ENCODE results near the gene CSRNP2. TPM values are rescaled to one million over a fixed set of nuclear protein-coding genes. Genes with fewer than 3 reads are reported as not detected.
A peak's percentile ranks its signal among the peaks of the same experiment; 100 is the strongest.

CSRNP2 gene
- total RNA-seq, 3 donors from 2014 or later (not counting 1 experiment from before 2014, with no cell fraction given), result 21.3 to 31.7 (median 25.1) TPM

DNA sequence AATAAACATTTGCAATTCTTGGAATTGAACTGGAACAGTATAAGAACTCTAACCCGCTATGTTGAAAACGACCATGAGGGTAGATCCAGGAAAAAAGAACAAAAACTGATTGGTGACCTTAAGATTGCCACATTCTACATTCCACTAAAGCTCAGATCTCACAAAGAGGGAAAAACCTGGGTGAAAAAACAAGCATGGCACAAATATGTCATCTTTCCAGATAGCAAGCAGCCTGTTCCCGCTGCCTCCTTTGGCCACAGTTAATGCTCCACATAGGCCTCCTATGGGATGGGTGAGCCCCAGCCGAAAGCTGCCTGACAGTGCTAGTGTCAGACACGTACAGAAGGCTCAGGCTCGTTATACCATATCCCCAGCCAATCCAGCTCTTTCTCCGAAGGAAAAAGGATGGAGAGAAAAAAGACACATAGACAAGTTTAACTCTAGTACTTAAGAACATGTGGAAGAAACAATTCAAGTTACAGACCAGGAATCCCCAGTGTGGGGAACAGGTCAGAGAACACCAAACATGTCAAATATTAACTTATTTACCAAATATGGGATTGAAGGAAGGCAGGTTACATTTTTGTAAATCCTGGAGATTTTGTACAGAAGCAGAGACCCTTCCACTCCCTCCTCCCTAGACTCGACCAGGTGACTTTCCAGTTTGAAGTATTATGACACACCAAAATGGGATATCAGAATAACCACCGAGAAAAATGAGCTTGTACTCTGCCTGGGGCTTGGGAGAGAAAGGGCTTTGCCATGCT is 20.6 kb downstream of the CSRNP2 start:
- Histone ChIP-seq H3K27ac (ENCODE audit: low read length) (no peak overlapping the region), H3K9me3 (ENCODE audit: control insufficient read depth, insufficient read depth, low read length) (no peaks in the 10 kb centered on the region), H3K36me3 (ENCODE audit: control insufficient read depth, insufficient read depth, low read length) (peaks cover 77% of the 10 kb centered on the region), H3K4me1 (ENCODE audit: control insufficient read depth, insufficient read depth, low read length) (no peaks in the 10 kb centered on the region), H3K27me3 (ENCODE audit: control insufficient read depth, insufficient read depth, low read length) (no peaks in the 10 kb centered on the region), H3K4me3 (ENCODE audit: low read length) (no peak overlapping the region)
- H3K9me3 Mint-ChIP-seq, result no peaks in the 10 kb centered on the region
- ATAC-seq, result no peak
- H3K36me3 Mint-ChIP-seq, result no peaks in the 10 kb centered on the region
- no peak overlapping the region for H3K4me3 Mint-ChIP-seq
- DNase-seq, result no peak
- TF ChIP-seq CTCF (IDR thresholded peaks at IDR 0.05), result no peak
- no peaks in the 10 kb centered on the region for H3K27me3 Mint-ChIP-seq (ENCODE audit: low read depth in 2 of 2)
- intact Hi-C loops (cut with micrococcal nuclease), result no loop called here
- 96% methylated on average over 9 of the region's 9 CpGs for WGBS (ENCODE audit: insufficient coverage)
- H3K4me1 Mint-ChIP-seq, result no peaks in the 10 kb centered on the region
- H3K27ac Mint-ChIP-seq, result peak overlapping the region; percentile 18 to 27

- TF ChIP-seq CTCF (IDR thresholded peaks at IDR 0.05), result no peak
- H3K9me3 ChIP-seq (ENCODE audit: control insufficient read depth, insufficient read depth, low read length), result no peaks in the 10 kb centered on the region
- Mint-ChIP-seq H3K27ac (peak overlapping the region in 1 of 2 donors; percentile 27), H3K4me1 (no peaks in the 10 kb centered on the region), H3K36me3 (no peaks in the 10 kb centered on the region), H3K9me3 (no peaks in the 10 kb centered on the region), H3K4me3 (no peak overlapping the region), H3K27me3 (ENCODE audit: low read depth in 2 of 2) (no peaks in the 10 kb centered on the region)
- H3K36me3 ChIP-seq (ENCODE audit: control insufficient read depth, insufficient read depth, low read length), result peaks cover 76% of the 10 kb centered on the region
- H3K4me1 ChIP-seq (ENCODE audit: control insufficient read depth, insufficient read depth, low read length), result no peaks in the 10 kb centered on the region
- no peak overlapping the region for H3K27ac ChIP-seq (ENCODE audit: low read length)
- intact Hi-C loops (cut with micrococcal nuclease), result no loop called here
- no peaks in the 10 kb centered on the region for H3K27me3 ChIP-seq (ENCODE audit: control insufficient read depth, insufficient read depth, low read length)
- 98% methylated on average over 4 of the region's 7 CpGs for WGBS (ENCODE audit: insufficient coverage)
- H3K4me3 ChIP-seq (ENCODE audit: low read length), result no peak overlapping the region
- no peak for ATAC-seq
- DNase-seq, result no peak
Measured at GRCh38 chr12:51059086-51059485, 24.3 kb downstream of the CSRNP2 start.

DNA sequence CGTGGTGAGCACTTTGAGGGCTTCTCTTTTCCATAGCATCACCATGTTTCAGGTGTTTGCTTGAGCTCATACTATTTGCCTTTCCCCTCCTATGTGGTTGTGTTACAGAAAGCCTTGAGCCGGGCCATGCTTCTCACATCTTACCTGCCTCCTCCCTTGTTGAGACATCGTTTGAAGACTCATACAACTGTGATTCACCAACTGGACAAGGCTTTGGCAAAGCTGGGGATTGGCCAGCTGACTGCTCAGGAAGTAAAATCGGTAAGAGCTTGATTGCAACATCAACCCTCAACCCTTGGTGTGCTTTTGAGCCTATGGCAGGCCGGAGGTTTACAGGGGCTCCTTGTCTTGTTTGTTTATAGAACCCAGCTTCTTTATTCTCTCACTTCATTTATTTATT is 27.2 kb downstream of the CSRNP2 start:
- H3K4me3 ChIP-seq (ENCODE audit: low read length), result no peak overlapping the region
- H3K27me3 Mint-ChIP-seq (ENCODE audit: low read depth in 2 of 2), result no peaks in the 10 kb centered on the region
- H3K4me1 ChIP-seq (ENCODE audit: control insufficient read depth, insufficient read depth, low read length), result no peaks in the 10 kb centered on the region
- H3K4me1 Mint-ChIP-seq, result peaks cover 0 to 6% of the 10 kb centered on the region in 2 donors
- no peak overlapping the region for H3K4me3 Mint-ChIP-seq
- peaks cover 10% of the 10 kb centered on the region for H3K36me3 Mint-ChIP-seq
- intact Hi-C loops (cut with micrococcal nuclease), result no loop called here
- no peak for TF ChIP-seq CTCF (IDR thresholded peaks at IDR 0.05)
- H3K27ac ChIP-seq (ENCODE audit: low read length), result no peak overlapping the region
- peaks cover 63% of the 10 kb centered on the region for H3K36me3 ChIP-seq (ENCODE audit: control insufficient read depth, insufficient read depth, low read length)
- no peaks in the 10 kb centered on the region for H3K9me3 Mint-ChIP-seq
- 86% methylated on average over 4 of the region's 5 CpGs for WGBS (ENCODE audit: insufficient coverage)
- DNase-seq (no peak), ATAC-seq (no peak)
- no peaks in the 10 kb centered on the region for H3K9me3 ChIP-seq (ENCODE audit: control insufficient read depth, insufficient read depth, low read length)
- no peaks in the 10 kb centered on the region for H3K27me3 ChIP-seq (ENCODE audit: control insufficient read depth, insufficient read depth, low read length)
- H3K27ac Mint-ChIP-seq, result no peak overlapping the region

- Histone ChIP-seq H3K4me3 (ENCODE audit: low read length) (no peak overlapping the region), H3K36me3 (ENCODE audit: control insufficient read depth, insufficient read depth, low read length) (peaks cover 55% of the 10 kb centered on the region), H3K27me3 (ENCODE audit: control insufficient read depth, insufficient read depth, low read length) (no peaks in the 10 kb centered on the region), H3K27ac (ENCODE audit: low read length) (no peak overlapping the region), H3K4me1 (ENCODE audit: control insufficient read depth, insufficient read depth, low read length) (no peaks in the 10 kb centered on the region), H3K9me3 (ENCODE audit: control insufficient read depth, insufficient read depth, low read length) (no peaks in the 10 kb centered on the region)
- Mint-ChIP-seq H3K36me3 (peaks cover 10% of the 10 kb centered on the region), H3K27ac (no peak overlapping the region), H3K27me3 (ENCODE audit: low read depth in 2 of 2) (no peaks in the 10 kb centered on the region), H3K4me1 (peaks cover 0 to 6% of the 10 kb centered on the region in 2 donors), H3K9me3 (no peaks in the 10 kb centered on the region), H3K4me3 (no peak overlapping the region)
- ATAC-seq (no peak), DNase-seq (no peak)
- no peak for TF ChIP-seq CTCF (IDR thresholded peaks at IDR 0.05)
- intact Hi-C loops (cut with micrococcal nuclease), result no loop called here
- WGBS (ENCODE audit: insufficient coverage), result 91% methylated on average over 1 of the region's 2 CpGs
Measured at GRCh38 chr12:51055060-51055459, 28.3 kb downstream of the CSRNP2 start.

All from natural killer cell (primary cell).